Fibroblast of peridontal ligament (primary cell): ENCODE measurements around the gene MTCL1.

ENCODE experiments used
- DNase-seq: peaks from one replicate; pipeline ENCODE4 v3.0.0-alpha.2; 2010; ENCODE audit errors: extremely low read depth

Gene MTCL1

DNA sequence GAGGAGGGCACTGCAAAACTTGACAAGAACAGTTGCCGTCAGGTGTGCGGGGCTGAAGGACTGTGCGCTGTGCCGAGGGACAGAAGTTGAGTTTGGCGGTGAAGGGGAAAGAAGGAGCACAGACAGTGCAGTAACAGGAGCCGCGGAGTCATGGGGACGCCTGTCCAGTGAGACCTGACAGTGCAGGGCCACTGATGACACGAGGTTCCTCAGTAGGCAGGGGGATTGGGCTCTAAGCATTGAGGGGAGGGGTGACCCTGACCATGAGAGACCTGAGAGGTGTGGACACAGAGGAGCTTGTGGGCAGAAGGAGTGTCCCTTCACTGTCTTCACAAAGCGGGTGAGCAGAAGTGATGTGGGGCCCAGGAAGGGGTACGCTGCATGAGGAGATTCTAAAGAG, 104.8 kb downstream of the MTCL1 start:
- DNase-seq = no peak

DNA sequence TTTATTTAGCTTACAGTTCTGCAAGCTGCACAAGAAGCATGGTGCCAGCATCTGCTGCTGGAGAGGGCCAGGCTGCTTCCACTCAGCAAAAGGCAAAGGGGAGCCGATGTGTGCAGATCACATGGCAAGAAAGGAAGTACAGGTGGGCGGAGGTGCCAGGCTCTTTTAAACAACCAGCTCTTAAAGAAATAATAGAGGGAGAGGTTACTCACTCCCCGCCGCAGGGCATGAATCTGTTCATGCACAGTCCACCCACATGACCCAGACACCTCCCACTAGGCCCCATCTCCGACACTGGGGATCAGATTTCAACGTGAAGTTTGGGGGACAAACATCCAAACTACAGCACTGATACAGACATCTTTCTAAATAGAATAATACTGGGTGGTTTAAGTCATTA, 105.8 kb downstream of the MTCL1 start:
- DNase-seq = no peak

GRCh38 chr18:8812631-8813030, 107.3 kb downstream of the MTCL1 start:
- peak; percentile 79 for DNase-seq

- peak; percentile 98 for DNase-seq
These were observed 108.3 kb downstream of the MTCL1 start for GRCh38 chr18:8813611-8814010.

GRCh38 chr18:8814206-8814605, 108.8 kb downstream of the MTCL1 start:
- peak; percentile 52 for DNase-seq

DNA sequence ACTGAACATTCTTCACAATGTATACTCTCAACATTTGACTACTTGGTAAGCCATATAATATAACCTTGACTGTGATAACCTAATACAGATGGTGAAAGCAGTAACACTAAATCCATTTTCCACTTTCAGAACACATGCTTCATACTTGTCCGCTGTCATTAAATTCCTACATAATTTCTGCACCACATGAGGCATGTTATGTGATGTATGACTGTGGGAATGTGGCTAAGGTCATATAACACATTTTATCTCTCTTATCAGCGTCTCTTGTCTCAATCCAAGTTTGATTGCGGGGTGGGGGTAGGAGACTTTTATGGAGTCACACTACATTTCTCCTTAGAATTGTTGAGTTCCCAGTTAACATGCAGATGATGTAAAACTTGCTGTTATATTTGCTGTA, 110.9 kb downstream of the MTCL1 start:
- DNase-seq = peak; percentile 33

GRCh38 chr18:8816816-8817215, 111.5 kb downstream of the MTCL1 start:
- DNase-seq = peak; percentile 81

DNA sequence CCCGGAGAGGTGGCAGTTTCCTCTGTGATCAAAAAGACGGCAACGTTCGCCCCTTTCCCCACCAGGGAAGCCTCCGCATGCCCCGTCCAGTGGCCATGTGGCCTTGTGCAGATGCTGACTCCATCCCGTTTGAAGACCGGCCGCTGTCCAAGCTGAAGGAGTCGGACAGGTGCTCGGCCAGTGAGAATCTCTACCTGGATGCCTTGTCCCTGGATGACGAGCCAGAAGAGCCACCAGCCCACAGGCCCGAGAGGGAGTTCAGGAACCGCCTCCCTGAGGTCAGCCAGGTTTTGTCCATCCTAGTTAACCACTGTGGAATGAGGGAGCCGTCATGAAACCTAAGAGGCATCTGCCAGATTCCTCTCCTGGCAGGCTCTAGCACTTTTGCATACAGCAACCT, 113.6 kb downstream of the MTCL1 start:
- DNase-seq = no peak

- no peak for DNase-seq
These were observed 115.2 kb downstream of the MTCL1 start for GRCh38 chr18:8820396-8821082.

- no peak for DNase-seq
These were observed 115.7 kb downstream of the MTCL1 start for GRCh38 chr18:8821083-8821465.

GRCh38 chr18:8821531-8821930, 116.2 kb downstream of the MTCL1 start:
- DNase-seq = no peak

DNA sequence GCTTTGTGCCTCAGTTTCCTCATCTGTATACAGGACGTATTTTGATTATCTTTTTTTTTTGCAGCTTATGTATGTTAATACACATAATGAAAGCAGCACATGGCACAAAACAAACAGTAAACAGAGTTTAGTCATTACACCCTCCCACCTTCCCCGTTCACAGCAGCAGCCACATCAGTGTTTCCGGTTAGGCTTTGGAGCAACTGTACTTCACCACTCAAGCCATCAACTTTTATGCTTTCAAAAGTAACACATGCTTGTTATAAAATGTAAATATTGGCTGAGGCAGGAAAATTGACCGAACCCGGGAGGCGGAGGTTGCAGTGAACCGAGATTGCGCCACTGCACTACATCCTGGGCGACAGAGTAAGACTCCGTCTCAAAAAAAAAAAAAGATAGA, 117.3 kb downstream of the MTCL1 start:
- DNase-seq = no peak

GRCh38 chr18:8823530-8823929, 118.2 kb downstream of the MTCL1 start:
- DNase-seq = no peak

DNA sequence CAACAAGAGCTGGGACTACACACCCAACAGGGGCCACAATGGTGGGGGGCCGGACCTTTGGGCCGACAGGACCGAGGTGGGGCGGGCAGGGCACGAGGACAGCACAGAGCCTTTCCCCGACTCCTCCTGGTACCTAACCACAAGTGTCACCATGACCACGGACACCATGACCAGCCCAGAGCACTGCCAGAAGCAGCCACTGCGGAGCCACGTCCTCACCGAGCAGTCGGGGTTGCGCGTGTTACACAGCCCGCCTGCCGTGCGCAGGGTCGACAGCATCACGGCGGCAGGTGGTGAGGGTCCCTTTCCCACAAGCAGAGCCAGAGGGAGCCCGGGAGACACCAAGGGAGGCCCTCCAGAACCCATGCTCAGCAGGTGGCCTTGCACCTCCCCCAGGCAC, 119.5 kb downstream of the MTCL1 start:
- no peak for DNase-seq

DNA sequence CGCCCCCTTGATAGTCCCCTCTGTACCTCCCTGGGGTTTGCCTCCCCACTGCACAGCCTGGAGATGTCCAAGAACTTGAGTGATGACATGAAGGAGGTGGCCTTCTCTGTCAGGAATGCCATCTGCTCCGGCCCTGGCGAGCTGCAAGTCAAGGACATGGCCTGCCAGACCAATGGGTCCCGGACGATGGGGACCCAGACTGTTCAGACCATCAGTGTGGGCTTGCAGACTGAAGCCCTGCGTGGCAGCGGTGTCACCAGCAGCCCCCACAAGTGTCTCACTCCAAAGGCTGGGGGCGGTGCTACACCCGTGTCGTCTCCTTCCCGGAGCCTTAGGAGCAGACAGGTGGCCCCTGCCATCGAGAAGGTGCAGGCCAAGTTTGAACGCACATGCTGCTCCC, 119.9 kb downstream of the MTCL1 start:
- no peak for DNase-seq

GRCh38 chr18:8825729-8826375, 120.5 kb downstream of the MTCL1 start:
- no peak for DNase-seq

DNA sequence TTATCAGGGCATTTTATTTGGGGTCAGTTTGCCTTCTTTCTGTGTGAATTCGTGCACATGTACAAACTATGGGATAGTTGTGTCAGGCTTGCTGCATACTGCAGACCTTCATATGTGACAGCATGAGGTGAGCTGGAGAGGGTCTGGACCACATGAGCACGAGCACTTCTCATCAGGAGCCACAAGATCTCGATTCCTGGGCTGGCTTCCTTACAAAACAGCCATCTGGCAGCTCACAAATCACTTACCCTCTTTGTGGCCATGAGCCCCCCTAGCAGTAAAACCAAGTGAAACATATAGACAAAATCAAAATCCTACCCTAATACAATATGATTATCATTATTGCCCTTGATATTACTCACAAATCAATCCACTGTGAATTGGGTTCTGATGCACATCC, 121.2 kb downstream of the MTCL1 start:
- DNase-seq = no peak

GRCh38 chr18:8826971-8827370, 121.6 kb downstream of the MTCL1 start:
- no peak for DNase-seq

GRCh38 chr18:8828300-8828699, 122.9 kb downstream of the MTCL1 start:
- DNase-seq = no peak

- DNase-seq = no peak
These were observed 123.4 kb downstream of the MTCL1 start for GRCh38 chr18:8828798-8829197.

DNA sequence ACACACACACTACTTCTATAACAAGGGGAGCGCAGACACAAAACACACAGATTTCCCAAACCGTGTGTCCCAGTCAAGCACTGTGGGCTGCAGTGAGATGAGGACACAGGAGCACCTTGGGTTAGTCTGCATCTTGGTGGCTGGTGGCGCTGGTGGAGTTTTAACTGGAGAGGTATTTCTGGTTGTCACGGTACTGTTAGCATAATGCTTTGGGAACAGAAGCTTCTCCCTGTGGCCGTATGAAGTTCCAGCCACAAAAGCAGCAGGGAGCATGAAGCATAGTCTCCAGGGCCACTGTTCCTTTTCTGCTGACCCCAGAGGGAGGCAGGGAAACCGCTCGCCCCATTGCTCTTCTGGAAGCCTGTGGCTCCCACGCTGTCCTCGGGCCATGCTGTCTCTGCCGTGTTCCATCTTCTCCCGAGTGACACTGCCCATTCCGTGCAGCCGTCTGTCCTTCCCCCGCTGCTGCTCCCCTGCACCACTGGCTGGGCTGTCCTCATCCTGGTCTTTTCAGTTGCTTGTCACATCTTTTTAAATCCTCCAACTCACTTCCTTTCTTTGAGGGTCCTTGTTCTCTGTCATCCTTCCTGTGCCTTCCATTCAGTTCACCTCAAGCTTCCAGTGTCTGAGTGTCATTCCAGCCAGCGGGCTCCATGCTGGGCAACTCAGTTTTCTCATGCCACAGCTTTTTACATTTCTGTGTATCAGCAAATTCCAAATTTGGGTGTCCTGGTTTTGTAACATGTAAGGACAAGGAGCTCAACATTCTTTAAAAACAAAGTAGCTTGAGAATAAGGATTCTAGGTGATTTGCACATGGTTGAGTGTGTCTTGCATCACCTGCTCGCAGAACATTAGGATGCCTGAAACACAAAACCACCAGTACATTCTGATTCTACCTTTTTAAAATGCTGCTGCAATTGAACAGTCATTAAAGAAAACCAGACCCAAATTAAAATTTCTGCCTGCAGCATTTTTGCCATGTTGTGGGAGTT, 125.0 kb downstream of the MTCL1 start:
- no peak for DNase-seq

DNA sequence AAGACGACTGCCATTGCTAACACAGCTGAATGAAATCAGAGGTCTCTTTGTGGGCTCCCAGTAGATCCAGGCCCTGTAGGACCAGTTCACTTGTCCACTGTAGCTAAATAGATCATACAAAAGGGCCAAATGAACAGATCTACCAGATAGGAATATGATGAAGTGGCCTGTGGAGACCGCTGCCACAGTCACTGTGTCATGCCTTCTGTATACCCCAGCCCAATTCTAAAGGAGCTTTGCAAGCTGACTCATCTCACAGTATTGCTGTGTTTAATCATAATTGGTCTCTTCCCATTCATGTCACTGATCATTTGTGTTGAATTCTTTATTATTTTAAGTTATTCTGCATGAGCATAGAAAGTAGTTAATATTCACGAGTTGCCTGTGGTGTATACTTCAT, 125.8 kb downstream of the MTCL1 start:
- DNase-seq = no peak

DNA sequence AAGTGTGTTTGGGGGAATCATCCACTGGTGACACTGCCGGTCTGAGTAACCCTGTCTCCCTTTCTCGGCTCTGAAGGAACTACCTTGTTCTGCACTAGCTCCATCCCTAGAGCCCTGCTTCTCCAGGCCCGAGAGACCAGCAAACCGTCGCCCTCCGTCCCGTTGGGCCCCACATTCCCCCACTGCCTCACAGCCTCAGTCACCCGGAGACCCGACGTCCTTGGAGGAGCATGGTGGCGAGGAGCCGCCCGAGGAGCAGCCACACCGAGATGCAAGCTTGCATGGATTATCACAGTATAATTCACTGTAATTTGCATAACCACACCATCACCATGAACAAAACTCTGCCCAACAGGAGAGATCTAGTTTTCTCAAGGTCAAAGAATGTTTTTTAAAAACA, 126.2 kb downstream of the MTCL1 start:
- no peak for DNase-seq
